ENCODE measurements around the gene MYBPC2.

GRCh38 chr19:50394017-50394416 is 38.7 kb upstream of the MYBPC2 start:
- TF ChIP-seq RXRA (IDR thresholded peaks at IDR 0.05; ENCODE audit: borderline replicate concordance, low read depth) (no peak), CTCF (IDR thresholded peaks at IDR 0.05) (no peak), TAF1 (IDR thresholded peaks at IDR 0.05; ENCODE audit: borderline replicate concordance, low read depth, low read length) (no peak), REST (IDR thresholded peaks at IDR 0.05; ENCODE audit: low read depth, low read length) (no peak), RAD21 (IDR thresholded peaks at IDR 0.05; ENCODE audit: low read length) (no peak), YY1 (IDR thresholded peaks at IDR 0.05; ENCODE audit: low read depth) (no peak), MAX (IDR thresholded peaks at IDR 0.05; ENCODE audit: low read depth) (no peak)

Data from SK-N-SH (cell line).